DOHH2 (cell line): ENCODE data around the gene TPRG1L.

Experiments
- H3F3A ChIP-seq: fragments of 200-600 bp; sonication (generic), shearing (Covaris generic); 2 replicates; pipeline ENCODE4 v1.6.0; 2016; ENCODE audit warnings: antibody characterized with exemption, mild to moderate bottlenecking; ENCODE audit not compliant: control insufficient read depth, insufficient read depth
- H3K27ac ChIP-seq: fragments of 200-600 bp; sonication (generic); 2 replicates; pipeline ENCODE4 v1.5.1; 2014; ENCODE audit warnings: low read depth, mild to moderate bottlenecking, low read length, moderate library complexity
- H3K27me3 ChIP-seq: fragments of 200-600 bp; sonication (generic); 2 replicates; pipeline ENCODE4 v1.6.1; 2014; ENCODE audit warnings: mild to moderate bottlenecking, low read length, mixed read lengths; ENCODE audit not compliant: control insufficient read depth
- H3K36me3 ChIP-seq: fragments of 200-600 bp; sonication (generic); 2 replicates; pipeline ENCODE4 v1.6.1; 2014; ENCODE audit warnings: mild to moderate bottlenecking, low read length, moderate library complexity, mixed read lengths; ENCODE audit not compliant: control insufficient read depth
- H3K4me1 ChIP-seq: fragments of 200-600 bp; sonication (generic); 2 replicates; pipeline ENCODE4 v1.6.1; 2014; ENCODE audit warnings: mild to moderate bottlenecking, low read length, mixed read lengths; ENCODE audit not compliant: control insufficient read depth
- H3K4me2 ChIP-seq: fragments of 200-600 bp; sonication (generic); 2 replicates; pipeline ENCODE4 v1.6.0; 2014; ENCODE audit warnings: mild to moderate bottlenecking, low read length, moderate library complexity
- H3K4me3 ChIP-seq: fragments of 200-600 bp; sonication (generic); 2 replicates; pipeline ENCODE4 v1.5.1; 2014; ENCODE audit warnings: mild to moderate bottlenecking, low read length, mixed read lengths
- H3K79me2 ChIP-seq: fragments of 200-600 bp; sonication (generic); 2 replicates; pipeline ENCODE4 v1.6.1; 2014; ENCODE audit warnings: mild to moderate bottlenecking, low read length, mixed read lengths; ENCODE audit not compliant: control insufficient read depth
- H3K9me2 ChIP-seq: fragments of 200-600 bp; sonication (generic); replicated peaks from 2 replicates; pipeline ENCODE4 v1.6.1; 2014; ENCODE audit warnings: mild to moderate bottlenecking, low read length, mixed read lengths; ENCODE audit not compliant: control insufficient read depth
- H3K9me3 ChIP-seq: fragments of 200-600 bp; sonication (generic); 2 replicates; pipeline ENCODE4 v1.6.1; 2014; ENCODE audit warnings: antibody characterized with exemption, low read length, mixed read lengths; ENCODE audit not compliant: control insufficient read depth, insufficient read depth
- H4K20me1 ChIP-seq: fragments of 200-600 bp; sonication (generic); 2 replicates; pipeline ENCODE4 v1.6.0; 2014; ENCODE audit warnings: low read depth, mild to moderate bottlenecking, antibody characterized with exemption, low read length, moderate library complexity; ENCODE audit not compliant: control insufficient read depth, insufficient read depth
- CTCF ChIP-seq: fragments of 200-600 bp; sonication (generic); IDR thresholded peaks from one replicate; pipeline ENCODE4 v1.5.1; 2014; ENCODE audit warnings: antibody characterized with exemption, mild to moderate bottlenecking, low read depth, low read length; ENCODE audit not compliant: poor library complexity, severe bottlenecking
- EZH2phosphoT487 ChIP-seq: fragments of 200-600 bp; sonication (generic); IDR thresholded peaks from 2 replicates; pipeline ENCODE4 v1.6.1; 2017; ENCODE audit warnings: borderline replicate concordance, mild to moderate bottlenecking, antibody characterized with exemption, low read length, moderate library complexity, mixed read lengths

TPRG1L gene

DNA sequence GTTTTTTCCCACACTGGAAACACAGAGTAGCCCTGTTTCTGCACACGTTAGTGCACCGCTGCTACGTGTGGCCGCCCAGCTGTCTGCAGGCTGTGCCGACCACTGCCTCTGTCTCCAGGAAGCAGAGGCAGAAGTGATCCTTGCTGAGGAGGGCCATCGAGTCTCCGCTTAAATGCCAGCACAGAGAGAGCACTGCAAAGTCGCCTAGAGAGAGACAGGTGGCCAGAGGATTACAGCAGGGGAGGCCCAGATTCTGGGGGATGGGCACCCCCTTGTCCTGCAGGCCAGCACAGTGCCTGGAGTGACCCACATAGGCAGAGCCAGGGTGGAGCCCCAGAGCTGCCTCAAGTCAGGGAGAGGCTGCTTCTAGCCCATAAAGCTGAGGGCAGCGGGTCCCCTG, 6.1 kb downstream of the TPRG1L start:
- no peak for TF ChIP-seq CTCF
- TF ChIP-seq EZH2phosphoT487, result no peak
- Histone ChIP-seq H3K27ac (no peak overlapping the region), H4K20me1 (no peaks in the 10 kb centered on the region), H3K4me2 (no peak overlapping the region), H3K9me2 (no peaks in the 10 kb centered on the region), H3F3A (no peaks in the 10 kb centered on the region), H3K9me3 (no peaks in the 10 kb centered on the region), H3K79me2 (no peaks in the 10 kb centered on the region), H3K4me3 (no peak overlapping the region), H3K36me3 (peaks cover 23% of the 10 kb centered on the region), H3K27me3 (no peaks in the 10 kb centered on the region), H3K4me1 (0 out of 2 replicates have a peak, but pooled peaks cover 1% of the 10 kb centered on the region)

GRCh38 chr1:3631320-3632260, 6.8 kb downstream of the TPRG1L start:
- Histone ChIP-seq H3K27ac (no peak overlapping the region), H3K4me3 (no peak overlapping the region), H3K9me3 (no peaks in the 10 kb centered on the region), H4K20me1 (no peaks in the 10 kb centered on the region), H3K79me2 (no peaks in the 10 kb centered on the region), H3K4me1 (no peaks in the 10 kb centered on the region), H3F3A (no peaks in the 10 kb centered on the region), H3K27me3 (no peaks in the 10 kb centered on the region), H3K9me2 (no peaks in the 10 kb centered on the region), H3K4me2 (no peak overlapping the region), H3K36me3 (peaks cover 26% of the 10 kb centered on the region)
- TF ChIP-seq CTCF (no peak), EZH2phosphoT487 (no peak)

DNA sequence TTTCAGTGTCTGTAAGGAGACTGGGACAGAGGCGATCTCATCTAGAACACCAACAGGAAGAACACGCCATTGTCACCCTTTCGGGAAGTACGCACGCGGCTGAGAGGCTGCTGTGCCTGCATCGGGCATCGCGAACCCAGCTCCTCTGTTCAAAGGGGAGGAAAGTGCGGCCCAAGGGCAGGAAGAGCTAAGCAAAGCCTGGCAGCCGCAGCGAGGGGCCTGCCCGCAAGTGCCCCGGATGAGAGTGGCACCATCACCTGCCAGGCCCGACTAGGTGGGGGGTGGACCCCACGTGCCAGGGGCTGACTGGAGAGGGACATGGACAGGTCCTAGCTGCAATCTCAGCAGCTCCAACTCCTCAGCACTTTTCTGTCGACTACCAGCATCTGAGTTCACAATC, 7.5 kb downstream of the TPRG1L start:
- H3K4me1 ChIP-seq, result no peaks in the 10 kb centered on the region
- H3K27me3 ChIP-seq, result no peaks in the 10 kb centered on the region
- H3K9me2 ChIP-seq, result no peaks in the 10 kb centered on the region
- H4K20me1 ChIP-seq, result no peaks in the 10 kb centered on the region
- TF ChIP-seq EZH2phosphoT487, result no peak
- TF ChIP-seq CTCF, result no peak
- H3K79me2 ChIP-seq, result no peaks in the 10 kb centered on the region
- H3K36me3 ChIP-seq, result peaks cover 34% of the 10 kb centered on the region
- H3K4me3 ChIP-seq, result no peak overlapping the region
- H3K9me3 ChIP-seq, result no peaks in the 10 kb centered on the region
- no peak overlapping the region for H3K4me2 ChIP-seq
- no peak overlapping the region for H3K27ac ChIP-seq
- no peaks in the 10 kb centered on the region for H3F3A ChIP-seq
